GM06990 (cell line): ENCODE measurements around the gene PWWP2B.

Source experiments
- DNase-seq: peaks from one replicate; pipeline ENCODE4 v3.0.0-alpha.2; 2011; ENCODE audit not compliant: insufficient read length; ENCODE audit errors: extremely low read depth
- H3K27me3 ChIP-seq: replicated peaks from 2 replicates; pipeline ENCODE4 v1.6.0; 2011; ENCODE audit warnings: low read length; ENCODE audit not compliant: control insufficient read depth, insufficient read depth
- H3K36me3 ChIP-seq: 2 replicates; pipeline ENCODE4 v1.5.1; 2011; ENCODE audit warnings: low read length; ENCODE audit not compliant: control insufficient read depth, insufficient read depth
- H3K4me3 ChIP-seq: replicated peaks from 2 replicates; pipeline ENCODE4 v1.5.1; 2011; ENCODE audit warnings: low read depth, mild to moderate bottlenecking, control low read depth, low read length
- TF ChIP-seq, protein P1 (sequence below): IDR thresholded peaks from 2 replicates; pipeline ENCODE4 v1.5.1; 2011; ENCODE audit warnings: low read length, control low read depth, mild to moderate bottlenecking, inconsistent platforms; ENCODE audit not compliant: insufficient read depth, poor library complexity, severe bottlenecking

PWWP2B gene

GRCh38 chr10:132436861-132437410, 39.9 kb downstream of the PWWP2B start:
- Histone ChIP-seq H3K36me3 (no peaks in the 10 kb centered on the region), H3K27me3 (no peaks in the 10 kb centered on the region), H3K4me3 (no peak overlapping the region)
- TF ChIP-seq, protein P1, sequence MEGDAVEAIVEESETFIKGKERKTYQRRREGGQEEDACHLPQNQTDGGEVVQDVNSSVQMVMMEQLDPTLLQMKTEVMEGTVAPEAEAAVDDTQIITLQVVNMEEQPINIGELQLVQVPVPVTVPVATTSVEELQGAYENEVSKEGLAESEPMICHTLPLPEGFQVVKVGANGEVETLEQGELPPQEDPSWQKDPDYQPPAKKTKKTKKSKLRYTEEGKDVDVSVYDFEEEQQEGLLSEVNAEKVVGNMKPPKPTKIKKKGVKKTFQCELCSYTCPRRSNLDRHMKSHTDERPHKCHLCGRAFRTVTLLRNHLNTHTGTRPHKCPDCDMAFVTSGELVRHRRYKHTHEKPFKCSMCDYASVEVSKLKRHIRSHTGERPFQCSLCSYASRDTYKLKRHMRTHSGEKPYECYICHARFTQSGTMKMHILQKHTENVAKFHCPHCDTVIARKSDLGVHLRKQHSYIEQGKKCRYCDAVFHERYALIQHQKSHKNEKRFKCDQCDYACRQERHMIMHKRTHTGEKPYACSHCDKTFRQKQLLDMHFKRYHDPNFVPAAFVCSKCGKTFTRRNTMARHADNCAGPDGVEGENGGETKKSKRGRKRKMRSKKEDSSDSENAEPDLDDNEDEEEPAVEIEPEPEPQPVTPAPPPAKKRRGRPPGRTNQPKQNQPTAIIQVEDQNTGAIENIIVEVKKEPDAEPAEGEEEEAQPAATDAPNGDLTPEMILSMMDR, result no peak
- DNase-seq, result no peak

- TF ChIP-seq, protein P1, result no peak
- Histone ChIP-seq H3K4me3 (no peak overlapping the region), H3K27me3 (no peaks in the 10 kb centered on the region), H3K36me3 (no peaks in the 10 kb centered on the region)
- no peak for DNase-seq
Measured at GRCh38 chr10:132437541-132437950, 40.5 kb downstream of the PWWP2B start.

- TF ChIP-seq, protein P1, result no peak
- no peaks in the 10 kb centered on the region for H3K36me3 ChIP-seq
- H3K27me3 ChIP-seq, result no peaks in the 10 kb centered on the region
- no peak overlapping the region for H3K4me3 ChIP-seq
- no peak for DNase-seq
Measured at GRCh38 chr10:132438091-132439024, 41.4 kb downstream of the PWWP2B start.

GRCh38 chr10:132439025-132439388, 42.0 kb downstream of the PWWP2B start:
- no peak for DNase-seq
- Histone ChIP-seq H3K27me3 (no peaks in the 10 kb centered on the region), H3K36me3 (no peaks in the 10 kb centered on the region), H3K4me3 (no peak overlapping the region)
- TF ChIP-seq, protein P1, result no peak

- DNase-seq, result no peak
- Histone ChIP-seq H3K27me3 (no peaks in the 10 kb centered on the region), H3K36me3 (no peaks in the 10 kb centered on the region), H3K4me3 (no peak overlapping the region)
- TF ChIP-seq, protein P1, result no peak
Measured at GRCh38 chr10:132439424-132440163, 42.6 kb downstream of the PWWP2B start.
